Raji (cell line): ENCODE results near the gene PTPRZ1.

Source experiments
- POLR2A ChIP-seq: IDR thresholded peaks from 2 replicates; pipeline ENCODE4 v1.6.1; 2011; ENCODE audit warnings: low read depth, low read length, control low read depth; ENCODE audit not compliant: insufficient read depth

Gene PTPRZ1

GRCh38 chr7:121872831-121873288 lies at the start of gene PTPRZ1:
Gene PTPRZ1, plus strand, starts transcription at chr7:121873161. Its CDS starts 339 bp downstream, at chr7:121873500.
- no peak for TF ChIP-seq POLR2A

GRCh38 chr7:121824276-121824675 lies 48.7 kb upstream of the PTPRZ1 start:
- TF ChIP-seq POLR2A: no peak

GRCh38 chr7:121831351-121831750 lies 41.6 kb upstream of the PTPRZ1 start:
- TF ChIP-seq POLR2A: no peak

GRCh38 chr7:121831801-121832200 lies 41.2 kb upstream of the PTPRZ1 start:
- TF ChIP-seq POLR2A: no peak

- no peak for TF ChIP-seq POLR2A
These were observed 40.6 kb upstream of the PTPRZ1 start for GRCh38 chr7:121832347-121832746.

- no peak for TF ChIP-seq POLR2A
These were observed 39.0 kb upstream of the PTPRZ1 start for GRCh38 chr7:121833991-121834390.

- TF ChIP-seq POLR2A: no peak
These were observed 35.5 kb upstream of the PTPRZ1 start for GRCh38 chr7:121837462-121837861.

- no peak for TF ChIP-seq POLR2A
These were observed 25.9 kb upstream of the PTPRZ1 start for GRCh38 chr7:121847041-121847440.

GRCh38 chr7:121853307-121853706 lies 19.7 kb upstream of the PTPRZ1 start:
- TF ChIP-seq POLR2A: no peak

GRCh38 chr7:121860953-121861352 lies 12.0 kb upstream of the PTPRZ1 start:
- no peak for TF ChIP-seq POLR2A

GRCh38 chr7:121862591-121862990 lies 10.4 kb upstream of the PTPRZ1 start:
- no peak for TF ChIP-seq POLR2A

- TF ChIP-seq POLR2A: no peak
These were observed 1.8 kb upstream of the PTPRZ1 start for GRCh38 chr7:121871188-121871587.

- no peak for TF ChIP-seq POLR2A
These were observed 581 bp downstream of the PTPRZ1 start for GRCh38 chr7:121873289-121874194.

GRCh38 chr7:121874298-121874697 lies 1.3 kb downstream of the PTPRZ1 start:
- no peak for TF ChIP-seq POLR2A

- no peak for TF ChIP-seq POLR2A
These were observed 2.2 kb downstream of the PTPRZ1 start for GRCh38 chr7:121875203-121875602.

- no peak for TF ChIP-seq POLR2A
These were observed 3.9 kb downstream of the PTPRZ1 start for GRCh38 chr7:121876656-121877500.
